ENCODE measurements around the gene UGT1A6.

DNA sequence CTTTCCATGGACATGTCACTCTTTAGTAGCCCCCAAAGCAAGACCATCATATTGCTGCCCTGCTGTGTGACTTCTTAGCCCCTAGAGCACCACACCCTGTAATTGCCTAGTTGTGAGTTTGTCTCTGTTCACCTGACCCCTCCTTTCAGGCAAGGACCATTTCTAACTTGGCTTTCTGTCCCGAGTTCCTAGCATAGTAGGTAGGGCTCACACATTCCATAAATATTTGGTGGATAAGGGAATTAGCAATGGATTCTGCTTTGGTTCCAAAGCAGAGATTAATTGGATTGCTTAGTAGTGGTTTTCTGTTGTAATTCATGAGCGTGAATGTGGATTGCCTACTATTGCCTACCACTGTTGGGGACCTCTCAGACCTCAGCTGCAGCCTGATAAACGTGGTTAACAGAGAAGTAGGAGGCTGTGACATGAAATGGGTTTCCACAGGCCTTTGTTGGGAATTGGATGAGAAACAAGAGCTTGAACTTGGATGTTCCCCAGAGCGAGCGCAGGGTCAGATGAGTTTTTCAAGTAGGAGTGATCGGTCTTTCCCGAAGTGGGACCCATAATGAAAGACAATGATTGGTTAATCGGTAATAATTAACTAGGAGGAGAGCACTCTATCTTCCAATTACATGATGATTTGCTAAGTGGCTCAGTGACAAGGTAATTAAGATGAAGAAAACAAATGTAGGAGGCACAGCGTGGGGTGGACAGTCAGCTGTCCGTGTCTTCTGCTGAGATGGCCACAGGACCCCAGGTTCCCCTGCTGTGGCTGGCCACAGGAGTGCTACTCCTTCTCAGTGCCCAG lies 54.0 kb downstream of the UGT1A6 start:
- TF ChIP-seq EZH2 (IDR thresholded peaks at IDR 0.05; ENCODE audit: low read depth), result no peak
- TF ChIP-seq, protein P1, sequence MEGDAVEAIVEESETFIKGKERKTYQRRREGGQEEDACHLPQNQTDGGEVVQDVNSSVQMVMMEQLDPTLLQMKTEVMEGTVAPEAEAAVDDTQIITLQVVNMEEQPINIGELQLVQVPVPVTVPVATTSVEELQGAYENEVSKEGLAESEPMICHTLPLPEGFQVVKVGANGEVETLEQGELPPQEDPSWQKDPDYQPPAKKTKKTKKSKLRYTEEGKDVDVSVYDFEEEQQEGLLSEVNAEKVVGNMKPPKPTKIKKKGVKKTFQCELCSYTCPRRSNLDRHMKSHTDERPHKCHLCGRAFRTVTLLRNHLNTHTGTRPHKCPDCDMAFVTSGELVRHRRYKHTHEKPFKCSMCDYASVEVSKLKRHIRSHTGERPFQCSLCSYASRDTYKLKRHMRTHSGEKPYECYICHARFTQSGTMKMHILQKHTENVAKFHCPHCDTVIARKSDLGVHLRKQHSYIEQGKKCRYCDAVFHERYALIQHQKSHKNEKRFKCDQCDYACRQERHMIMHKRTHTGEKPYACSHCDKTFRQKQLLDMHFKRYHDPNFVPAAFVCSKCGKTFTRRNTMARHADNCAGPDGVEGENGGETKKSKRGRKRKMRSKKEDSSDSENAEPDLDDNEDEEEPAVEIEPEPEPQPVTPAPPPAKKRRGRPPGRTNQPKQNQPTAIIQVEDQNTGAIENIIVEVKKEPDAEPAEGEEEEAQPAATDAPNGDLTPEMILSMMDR (conservative IDR thresholded peaks at IDR 0.05), result no peak
